Naive thymus-derived CD4-positive, alpha-beta T cell (primary cell): Measurements from ENCODE around the gene CLIP4. TPM values are rescaled to one million over a fixed set of nuclear protein-coding genes. Genes with fewer than 3 reads are reported as not detected.

Experiments
- ATAC-seq: fragments of 150-1000 bp; cut with Tn5 transposase; 2 replicates; pipeline ENCODE4 v1.10.0; 2021; ENCODE audit warnings: mild to moderate bottlenecking, moderate library complexity
- CTCF ChIA-PET: fragments of 350-600 bp; sonication (Branson Sonifier 250); formaldehyde crosslinking; loops from one replicate; lab custom pipeline; 2021; ENCODE audit warnings: antibody characterized with exemption; lab: Charles Lee
- POLR2A ChIA-PET: fragments of 350-600 bp; sonication (Branson Sonifier 250); formaldehyde crosslinking; loops from one replicate; lab custom pipeline; 2021; ENCODE audit warnings: antibody characterized with exemption, inconsistent platforms; lab: Charles Lee
- DNase-seq, 9 donors: peaks; one replicate each; pipeline versions ENCODE4 v3.0.0 to v3.0.0-alpha.2; 2020 to 2022; ENCODE audit warnings: mixed read lengths in 1 of 9
- H3K27ac ChIP-seq: one replicate; pipeline ENCODE4 v1.7.0; 2013; ENCODE audit warnings: mild to moderate bottlenecking, low read depth, low read length, moderate library complexity
- H3K27me3 ChIP-seq, 2 donors: one replicate each; pipeline ENCODE4 v1.7.0; 2013; ENCODE audit warnings: low read length in 2 of 2, mild to moderate bottlenecking in 2 of 2, moderate library complexity in 2 of 2; ENCODE audit not compliant: control insufficient read depth in 2 of 2, insufficient read depth in 2 of 2
- H3K36me3 ChIP-seq, 3 experiments: 1 replicate in 2 of 3; 2 replicates in 1 of 3; pipeline ENCODE4 v1.7.0; 2013; ENCODE audit warnings: low read length in 3 of 3, mild to moderate bottlenecking in 3 of 3, moderate library complexity in 1 of 3; ENCODE audit not compliant: insufficient read depth in 3 of 3, control insufficient read depth in 2 of 3
- H3K4me1 ChIP-seq, 2 donors: one replicate each; pipeline ENCODE4 v1.7.0; 2013; ENCODE audit warnings: low read length in 2 of 2, mild to moderate bottlenecking in 2 of 2, moderate library complexity in 1 of 2; ENCODE audit not compliant: control insufficient read depth in 2 of 2, insufficient read depth in 2 of 2
- H3K4me3 ChIP-seq: 2 replicates; pipeline ENCODE4 v1.7.0; 2013; ENCODE audit warnings: mild to moderate bottlenecking, low read length
- H3K9me3 ChIP-seq, 3 experiments: 1 replicate in 2 of 3; 2 replicates in 1 of 3; pipeline ENCODE4 v1.7.0; 2013; ENCODE audit warnings: low read length in 3 of 3; ENCODE audit not compliant: control insufficient read depth in 2 of 3
- H3K27ac Mint-ChIP-seq, 9 donors: one replicate each; pipeline ENCODE4 v1.8.0; 2020 to 2022; ENCODE audit warnings: mixed read lengths in 9 of 9, mild to moderate bottlenecking in 8 of 9, moderate library complexity in 5 of 9, inconsistent platforms in 2 of 9
- H3K27me3 Mint-ChIP-seq, 5 donors: one replicate each; pipeline ENCODE4 v1.8.0; 2021 to 2022; ENCODE audit warnings: mixed read lengths in 5 of 5, mild to moderate bottlenecking in 1 of 5
- H3K36me3 Mint-ChIP-seq, 5 donors: one replicate each; pipeline ENCODE4 v1.8.0; 2020 to 2022; ENCODE audit warnings: mixed read lengths in 5 of 5, mild to moderate bottlenecking in 3 of 5, inconsistent platforms in 1 of 5
- H3K4me1 Mint-ChIP-seq, 7 donors: one replicate each; pipeline ENCODE4 v1.8.0; 2020 to 2022; ENCODE audit warnings: mixed read lengths in 7 of 7, mild to moderate bottlenecking in 3 of 7, inconsistent platforms in 1 of 7
- H3K4me3 Mint-ChIP-seq, 10 donors: one replicate each; pipeline ENCODE4 v1.8.0; 2020 to 2022; ENCODE audit warnings: mild to moderate bottlenecking in 10 of 10, mixed read lengths in 10 of 10, moderate library complexity in 6 of 10, inconsistent platforms in 2 of 10
- H3K9me3 Mint-ChIP-seq, 11 donors: one replicate each; pipeline ENCODE4 v1.8.0; 2020 to 2022; ENCODE audit warnings: mixed read lengths in 11 of 11, mild to moderate bottlenecking in 4 of 11, inconsistent platforms in 1 of 11, moderate library complexity in 1 of 11
- intact Hi-C, 2 donors: fragments of 100-400 bp; cut with micrococcal nuclease; formaldehyde crosslinking; loops; one replicate each; pipeline ENCODE4 v1.15.1; 2023
- polyA plus RNA-seq, 2 donors: library from polyadenylated mRNA; unstranded; fragments of 300-500 nt; fragmentation: Illumina TruSeq; gene quantifications; one replicate each; pipeline ENCODE4 v1.2.3, GENCODE V29; 2021
- total RNA-seq, 6 experiments: library from RNA in 5 of 6; stranded (reverse) in 5 of 6; gene quantifications; 1 replicate in 5 of 6; 2 replicates in 1 of 6; pipeline ENCODE4 v1.2.3 and lab custom pipeline; 2021 to 2026

CLIP4 gene
- total and polyA plus RNA-seq, 7 experiments from 2014 or later: 17.2 to 57.7 (median 45.1) TPM

- intact Hi-C loops: loop anchor here in 1 of 2 donors (5.0 kb wide), 1 partner anchor 127 kb away; no protein-coding TSS in a partner anchor
- no peaks in the 10 kb centered on the region for H3K4me1 ChIP-seq
- no peak for DNase-seq
- H3K27me3 ChIP-seq: no peaks in the 10 kb centered on the region
- peaks cover 0 to 18% (median 4%) of the 10 kb centered on the region in 11 donors for H3K9me3 Mint-ChIP-seq
- H3K27ac Mint-ChIP-seq: peak overlapping the region in 2 of 9 donors; percentile 24 to 28
- peak overlapping the region in 1 of 10 donors; percentile 29 for H3K4me3 Mint-ChIP-seq
- POLR2A ChIA-PET: interaction anchor here (0.6 to 1.0 kb wide), 2 partner anchors 24 to 34 kb away, joined by 3 read pairs; no protein-coding TSS in a partner anchor
- no peaks in the 10 kb centered on the region for H3K27me3 Mint-ChIP-seq
- peaks cover 32 to 70% (median 64%) of the 10 kb centered on the region in 5 donors for H3K36me3 Mint-ChIP-seq
- H3K27ac ChIP-seq: no peak overlapping the region
- CTCF ChIA-PET: no interaction called here
- no peak overlapping the region for H3K4me3 ChIP-seq
- peaks cover 9 to 45% (median 36%) of the 10 kb centered on the region in 7 donors for H3K4me1 Mint-ChIP-seq
- ATAC-seq: no peak
- no peaks in the 10 kb centered on the region for H3K9me3 ChIP-seq
- H3K36me3 ChIP-seq: peaks cover 8 to 30% (median 10%) of the 10 kb centered on the region in 3 experiments
Measured at GRCh38 chr2:29139731-29140130, 24.5 kb downstream of the CLIP4 start.

GRCh38 chr2:29143657-29144056, 28.4 kb downstream of the CLIP4 start:
- Mint-ChIP-seq H3K4me3 (no peak overlapping the region), H3K9me3 (peaks cover 0 to 10% (median under 1%) of the 10 kb centered on the region in 11 donors), H3K4me1 (peaks cover 0 to 28% (median 27%) of the 10 kb centered on the region in 7 donors), H3K27me3 (no peaks in the 10 kb centered on the region), H3K36me3 (peaks cover 28 to 61% (median 48%) of the 10 kb centered on the region in 5 donors), H3K27ac (no peak overlapping the region)
- H3K4me1 ChIP-seq: no peaks in the 10 kb centered on the region
- no peaks in the 10 kb centered on the region for H3K27me3 ChIP-seq
- no peak for DNase-seq
- ChIA-PET CTCF (no interaction called here), POLR2A (no interaction called here)
- ATAC-seq: no peak
- no peak overlapping the region for H3K27ac ChIP-seq
- intact Hi-C loops: loop anchor here in 1 of 2 donors (5.0 kb wide), 1 partner anchor 131 kb away; no protein-coding TSS in a partner anchor
- no peaks in the 10 kb centered on the region for H3K9me3 ChIP-seq
- peaks cover 8 to 36% (median 10%) of the 10 kb centered on the region in 3 experiments for H3K36me3 ChIP-seq
- no peak overlapping the region for H3K4me3 ChIP-seq

- DNase-seq: no peak
- H3K36me3 ChIP-seq: peaks cover 8 to 36% (median 10%) of the 10 kb centered on the region in 3 experiments
- Mint-ChIP-seq H3K27me3 (no peaks in the 10 kb centered on the region), H3K27ac (peak overlapping the region in 2 of 9 donors; percentile 52 to 75), H3K36me3 (peaks cover 17 to 49% (median 32%) of the 10 kb centered on the region in 5 donors), H3K4me1 (peaks cover 0 to 7% (median 6%) of the 10 kb centered on the region in 7 donors), H3K9me3 (no peaks in the 10 kb centered on the region), H3K4me3 (no peak overlapping the region)
- no peak overlapping the region for H3K4me3 ChIP-seq
- ChIA-PET POLR2A (no interaction called here), CTCF (no interaction called here)
- intact Hi-C loops: no loop called here
- no peaks in the 10 kb centered on the region for H3K27me3 ChIP-seq
- no peaks in the 10 kb centered on the region for H3K9me3 ChIP-seq
- H3K27ac ChIP-seq: no peak overlapping the region
- no peak for ATAC-seq
- H3K4me1 ChIP-seq: no peaks in the 10 kb centered on the region
Measured at GRCh38 chr2:29146197-29146596, 31.0 kb downstream of the CLIP4 start.

- H3K9me3 Mint-ChIP-seq: no peaks in the 10 kb centered on the region
- H3K27ac ChIP-seq: no peak overlapping the region
- H3K4me1 ChIP-seq: no peaks in the 10 kb centered on the region
- no peak overlapping the region for H3K27ac Mint-ChIP-seq
- intact Hi-C loops: no loop called here
- ATAC-seq: no peak
- H3K9me3 ChIP-seq: no peaks in the 10 kb centered on the region
- POLR2A ChIA-PET: no interaction called here
- H3K4me1 Mint-ChIP-seq: no peaks in the 10 kb centered on the region
- H3K36me3 Mint-ChIP-seq: peaks cover 18 to 56% (median 32%) of the 10 kb centered on the region in 5 donors
- no peak overlapping the region for H3K4me3 ChIP-seq
- CTCF ChIA-PET: no interaction called here
- no peak overlapping the region for H3K4me3 Mint-ChIP-seq
- no peaks in the 10 kb centered on the region for H3K27me3 Mint-ChIP-seq
- no peak for DNase-seq
- no peaks in the 10 kb centered on the region for H3K27me3 ChIP-seq
- H3K36me3 ChIP-seq: peaks cover 8 to 44% (median 11%) of the 10 kb centered on the region in 3 experiments
Measured at GRCh38 chr2:29147963-29148362, 32.7 kb downstream of the CLIP4 start.

- CTCF ChIA-PET: interaction anchor here (0.7 to 1.4 kb wide), 2 partner anchors 36 to 63 kb away, joined by 3 to 5 read pairs; no protein-coding TSS in a partner anchor
- Histone ChIP-seq H3K27ac (no peak overlapping the region), H3K4me3 (no peak overlapping the region), H3K9me3 (no peaks in the 10 kb centered on the region), H3K27me3 (no peaks in the 10 kb centered on the region), H3K4me1 (no peaks in the 10 kb centered on the region), H3K36me3 (peaks cover 17 to 62% (median 36%) of the 10 kb centered on the region in 3 experiments)
- DNase-seq (no peak), ATAC-seq (no peak)
- Mint-ChIP-seq H3K4me3 (no peak overlapping the region), H3K27me3 (no peaks in the 10 kb centered on the region), H3K27ac (no peak overlapping the region), H3K36me3 (peaks cover 28 to 76% (median 41%) of the 10 kb centered on the region in 5 donors), H3K9me3 (no peaks in the 10 kb centered on the region), H3K4me1 (no peaks in the 10 kb centered on the region)
- POLR2A ChIA-PET: interaction anchor here (0.7 kb wide), 1 partner anchor 41 kb away, joined by 5 read pairs; no protein-coding TSS in a partner anchor
- intact Hi-C loops: no loop called here
Measured at GRCh38 chr2:29154610-29155009, 39.4 kb downstream of the CLIP4 start.

- Mint-ChIP-seq H3K4me3 (no peak overlapping the region), H3K9me3 (no peaks in the 10 kb centered on the region), H3K4me1 (no peaks in the 10 kb centered on the region), H3K36me3 (peaks cover 28 to 78% (median 37%) of the 10 kb centered on the region in 5 donors), H3K27me3 (no peaks in the 10 kb centered on the region), H3K27ac (peak overlapping the region in 2 of 9 donors; percentile 58 to 59)
- POLR2A ChIA-PET: no interaction called here
- H3K27me3 ChIP-seq: no peaks in the 10 kb centered on the region
- no peak for ATAC-seq
- no peaks in the 10 kb centered on the region for H3K9me3 ChIP-seq
- no peak overlapping the region for H3K4me3 ChIP-seq
- peaks cover 17 to 71% (median 45%) of the 10 kb centered on the region in 3 experiments for H3K36me3 ChIP-seq
- no peak for DNase-seq
- no peaks in the 10 kb centered on the region for H3K4me1 ChIP-seq
- intact Hi-C loops: no loop called here
- CTCF ChIA-PET: no interaction called here
- no peak overlapping the region for H3K27ac ChIP-seq
Measured at GRCh38 chr2:29155578-29155977, 40.4 kb downstream of the CLIP4 start.

GRCh38 chr2:29157131-29157530, 41.9 kb downstream of the CLIP4 start:
- DNase-seq (no peak), ATAC-seq (no peak)
- Mint-ChIP-seq H3K4me1 (no peaks in the 10 kb centered on the region), H3K9me3 (no peaks in the 10 kb centered on the region), H3K27ac (peak overlapping the region in 2 of 9 donors; percentile 9 to 43), H3K27me3 (no peaks in the 10 kb centered on the region), H3K36me3 (peaks cover 28 to 79% (median 34%) of the 10 kb centered on the region in 5 donors), H3K4me3 (no peak overlapping the region)
- H3K4me1 ChIP-seq: no peaks in the 10 kb centered on the region
- H3K27ac ChIP-seq: no peak overlapping the region
- POLR2A ChIA-PET: no interaction called here
- no peak overlapping the region for H3K4me3 ChIP-seq
- peaks cover 17 to 73% (median 50%) of the 10 kb centered on the region in 3 experiments for H3K36me3 ChIP-seq
- no peaks in the 10 kb centered on the region for H3K9me3 ChIP-seq
- H3K27me3 ChIP-seq: no peaks in the 10 kb centered on the region
- CTCF ChIA-PET: no interaction called here
- intact Hi-C loops: no loop called here
